ENCODE measurements around the gene TPST1.

- TF ChIP-seq CTCF (IDR thresholded peaks at IDR 0.05) (no peak), POLR2A (IDR thresholded peaks at IDR 0.05) (no peak)
These were observed 92.4 kb downstream of the TPST1 start for GRCh38 chr7:66297579-66297978.

All from Peyer's patch (tissue), 4 donors.